ENCODE results near the gene JOSD1.

JOSD1 gene

GRCh38 chr22:38710866-38711265 lies 10.1 kb upstream of the JOSD1 start:
- no peak for DNase-seq

GRCh38 chr22:38710351-38710750 lies 9.6 kb upstream of the JOSD1 start:
- DNase-seq, result no peak

GRCh38 chr22:38709306-38709705 lies 8.6 kb upstream of the JOSD1 start:
- DNase-seq, result no peak

- DNase-seq, result no peak
Observed at GRCh38 chr22:38707984-38708383, 7.2 kb upstream of the JOSD1 start.

GRCh38 chr22:38707346-38707745 lies 6.6 kb upstream of the JOSD1 start:
- DNase-seq, result no peak

GRCh38 chr22:38706901-38707195 lies 6.1 kb upstream of the JOSD1 start:
- DNase-seq, result no peak

- DNase-seq, result no peak
Observed at GRCh38 chr22:38706101-38706900, 5.6 kb upstream of the JOSD1 start.

- DNase-seq, result peak; percentile 100
Observed at GRCh38 chr22:38705235-38706100, 4.7 kb upstream of the JOSD1 start, which contains the start of gene GTPBP1. Gene GTPBP1, plus strand, starts transcription at chr22:38705944. Its CDS starts 12 bp downstream, at chr22:38705956.

GRCh38 chr22:38704654-38705234 lies 4.0 kb upstream of the JOSD1 start:
- DNase-seq, result no peak

- DNase-seq, result peak; percentile 47
Observed at GRCh38 chr22:38700270-38700788, 414 bp downstream of the JOSD1 start.

- DNase-seq, result no peak
Observed at GRCh38 chr22:38699784-38700183, 959 bp downstream of the JOSD1 start.

GRCh38 chr22:38699143-38699542 lies 1.6 kb downstream of the JOSD1 start:
- DNase-seq, result no peak

GRCh38 chr22:38698407-38699094 lies 2.2 kb downstream of the JOSD1 start:
- no peak for DNase-seq

- DNase-seq, result no peak
Observed at GRCh38 chr22:38697425-38698089, 3.2 kb downstream of the JOSD1 start.

GRCh38 chr22:38696606-38697424 lies 3.9 kb downstream of the JOSD1 start:
- DNase-seq, result no peak

- no peak for DNase-seq
Observed at GRCh38 chr22:38694940-38695339, 5.8 kb downstream of the JOSD1 start.

- DNase-seq, result no peak
Observed at GRCh38 chr22:38694049-38694448, 6.7 kb downstream of the JOSD1 start.

GRCh38 chr22:38689651-38690050 lies 11.1 kb downstream of the JOSD1 start:
- DNase-seq, result no peak

GRCh38 chr22:38685761-38686160 lies 15.0 kb downstream of the JOSD1 start:
- DNase-seq, result no peak

- DNase-seq, result no peak
Observed at GRCh38 chr22:38684895-38685294, 15.8 kb downstream of the JOSD1 start.

- DNase-seq, result peak; percentile 67
Observed at GRCh38 chr22:38681582-38682335, 19.0 kb downstream of the JOSD1 start, which contains the start of gene TOMM22. Gene TOMM22, plus strand, starts transcription at chr22:38681957. Its CDS starts 22 bp downstream, at chr22:38681979.

Measured in NCI-H1436 (cell line).